ENCODE results near the gene CUL1.

DNA sequence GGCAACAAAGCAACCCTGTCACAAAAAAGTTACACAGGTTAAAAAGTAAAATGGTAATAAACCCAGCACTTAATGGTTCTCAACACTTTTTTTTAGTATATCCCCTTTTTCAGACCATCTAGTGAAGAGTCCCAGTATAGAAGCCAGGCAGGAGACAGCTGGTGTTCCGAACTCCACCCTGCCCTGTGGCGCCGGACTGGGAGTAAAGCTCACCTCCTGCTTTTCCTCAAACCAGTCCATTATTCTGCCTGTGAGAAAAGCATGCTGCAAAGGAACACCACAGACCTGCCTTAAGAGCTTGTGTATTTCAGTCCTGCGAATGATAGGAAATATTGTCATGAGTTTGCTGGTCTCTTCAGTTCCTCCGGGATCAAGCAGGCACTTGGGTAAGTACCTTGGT lies 104.4 kb downstream of the CUL1 start:
- TF ChIP-seq POLR2A (IDR thresholded peaks at IDR 0.05; ENCODE audit: low read depth, low read length) (no peak), CTCF (IDR thresholded peaks at IDR 0.05; ENCODE audit: extremely low read depth in 1 of 2, insufficient read depth in 1 of 2, low read depth in 1 of 2, low read length in 2 of 2) (no peak), EZH2 (IDR thresholded peaks at IDR 0.05; ENCODE audit: borderline replicate concordance, low read depth, low read length, severe bottlenecking) (no peak), POLR2AphosphoS5 (IDR thresholded peaks at IDR 0.05; ENCODE audit: insufficient read depth, low read depth, low read length) (no peak), JUN (IDR thresholded peaks at IDR 0.05; ENCODE audit: borderline replicate concordance, insufficient read depth, insufficient read length, low read depth) (no peak)
